DOHH2 (cell line): ENCODE results near the gene IGFBP1.

Experiments used
- H3F3A ChIP-seq: fragments of 200-600 bp; sonication (generic), shearing (Covaris generic); 2 replicates; pipeline ENCODE4 v1.6.0; 2016; ENCODE audit warnings: antibody characterized with exemption, mild to moderate bottlenecking; ENCODE audit not compliant: control insufficient read depth, insufficient read depth
- H3K27ac ChIP-seq: fragments of 200-600 bp; sonication (generic); 2 replicates; pipeline ENCODE4 v1.5.1; 2014; ENCODE audit warnings: low read depth, mild to moderate bottlenecking, low read length, moderate library complexity
- H3K27me3 ChIP-seq: fragments of 200-600 bp; sonication (generic); 2 replicates; pipeline ENCODE4 v1.6.1; 2014; ENCODE audit warnings: mild to moderate bottlenecking, low read length, mixed read lengths; ENCODE audit not compliant: control insufficient read depth
- H3K36me3 ChIP-seq: fragments of 200-600 bp; sonication (generic); 2 replicates; pipeline ENCODE4 v1.6.1; 2014; ENCODE audit warnings: mild to moderate bottlenecking, low read length, moderate library complexity, mixed read lengths; ENCODE audit not compliant: control insufficient read depth
- H3K4me1 ChIP-seq: fragments of 200-600 bp; sonication (generic); 2 replicates; pipeline ENCODE4 v1.6.1; 2014; ENCODE audit warnings: mild to moderate bottlenecking, low read length, mixed read lengths; ENCODE audit not compliant: control insufficient read depth
- H3K4me2 ChIP-seq: fragments of 200-600 bp; sonication (generic); 2 replicates; pipeline ENCODE4 v1.6.0; 2014; ENCODE audit warnings: mild to moderate bottlenecking, low read length, moderate library complexity
- H3K4me3 ChIP-seq: fragments of 200-600 bp; sonication (generic); 2 replicates; pipeline ENCODE4 v1.5.1; 2014; ENCODE audit warnings: mild to moderate bottlenecking, low read length, mixed read lengths
- H3K79me2 ChIP-seq: fragments of 200-600 bp; sonication (generic); 2 replicates; pipeline ENCODE4 v1.6.1; 2014; ENCODE audit warnings: mild to moderate bottlenecking, low read length, mixed read lengths; ENCODE audit not compliant: control insufficient read depth
- H3K9me2 ChIP-seq: fragments of 200-600 bp; sonication (generic); replicated peaks from 2 replicates; pipeline ENCODE4 v1.6.1; 2014; ENCODE audit warnings: mild to moderate bottlenecking, low read length, mixed read lengths; ENCODE audit not compliant: control insufficient read depth
- H3K9me3 ChIP-seq: fragments of 200-600 bp; sonication (generic); 2 replicates; pipeline ENCODE4 v1.6.1; 2014; ENCODE audit warnings: antibody characterized with exemption, low read length, mixed read lengths; ENCODE audit not compliant: control insufficient read depth, insufficient read depth
- H4K20me1 ChIP-seq: fragments of 200-600 bp; sonication (generic); 2 replicates; pipeline ENCODE4 v1.6.0; 2014; ENCODE audit warnings: low read depth, mild to moderate bottlenecking, antibody characterized with exemption, low read length, moderate library complexity; ENCODE audit not compliant: control insufficient read depth, insufficient read depth
- CTCF ChIP-seq: fragments of 200-600 bp; sonication (generic); IDR thresholded peaks from one replicate; pipeline ENCODE4 v1.5.1; 2014; ENCODE audit warnings: antibody characterized with exemption, mild to moderate bottlenecking, low read depth, low read length; ENCODE audit not compliant: poor library complexity, severe bottlenecking
- EZH2phosphoT487 ChIP-seq: fragments of 200-600 bp; sonication (generic); IDR thresholded peaks from 2 replicates; pipeline ENCODE4 v1.6.1; 2017; ENCODE audit warnings: borderline replicate concordance, mild to moderate bottlenecking, antibody characterized with exemption, low read length, moderate library complexity, mixed read lengths

The IGFBP1 gene

GRCh38 chr7:45884136-45884535, 4.2 kb upstream of the IGFBP1 start:
- Histone ChIP-seq H3K27me3 (0 out of 2 replicates have a peak, but pooled peaks cover 4% of the 10 kb centered on the region), H3K4me1 (no peaks in the 10 kb centered on the region), H3K4me2 (no peak overlapping the region), H3F3A (no peaks in the 10 kb centered on the region), H3K27ac (no peak overlapping the region), H3K4me3 (no peak overlapping the region), H3K9me2 (no peaks in the 10 kb centered on the region), H4K20me1 (no peaks in the 10 kb centered on the region), H3K9me3 (no peaks in the 10 kb centered on the region), H3K79me2 (no peaks in the 10 kb centered on the region), H3K36me3 (no peaks in the 10 kb centered on the region)
- TF ChIP-seq EZH2phosphoT487 (no peak), CTCF (no peak)

GRCh38 chr7:45885264-45885882, 2.9 kb upstream of the IGFBP1 start:
- TF ChIP-seq CTCF, result no peak
- no peak for TF ChIP-seq EZH2phosphoT487
- no peaks in the 10 kb centered on the region for H3K79me2 ChIP-seq
- no peaks in the 10 kb centered on the region for H3F3A ChIP-seq
- no peaks in the 10 kb centered on the region for H3K9me2 ChIP-seq
- H3K27ac ChIP-seq, result no peak overlapping the region
- no peaks in the 10 kb centered on the region for H3K36me3 ChIP-seq
- H3K4me3 ChIP-seq, result no peak overlapping the region
- H3K4me2 ChIP-seq, result no peak overlapping the region
- 0 out of 2 replicates have a peak, but pooled peaks cover 6% of the 10 kb centered on the region for H3K27me3 ChIP-seq
- H3K9me3 ChIP-seq, result no peaks in the 10 kb centered on the region
- H4K20me1 ChIP-seq, result no peaks in the 10 kb centered on the region
- H3K4me1 ChIP-seq, result no peaks in the 10 kb centered on the region

- no peak overlapping the region for H3K27ac ChIP-seq
- TF ChIP-seq EZH2phosphoT487 (no peak), CTCF (no peak)
- H3K4me3 ChIP-seq, result no peak overlapping the region
- no peaks in the 10 kb centered on the region for H3F3A ChIP-seq
- no peaks in the 10 kb centered on the region for H3K9me2 ChIP-seq
- no peak overlapping the region for H3K4me2 ChIP-seq
- no peaks in the 10 kb centered on the region for H3K36me3 ChIP-seq
- H3K79me2 ChIP-seq, result no peaks in the 10 kb centered on the region
- no peaks in the 10 kb centered on the region for H3K9me3 ChIP-seq
- no peaks in the 10 kb centered on the region for H3K4me1 ChIP-seq
- no peaks in the 10 kb centered on the region for H4K20me1 ChIP-seq
- H3K27me3 ChIP-seq, result peaks cover 17% of the 10 kb centered on the region
Observed at GRCh38 chr7:45886931-45887667, 1.2 kb upstream of the IGFBP1 start.
